SIG-M5 treated with dmso at 0.1 percent for 504 hours (cell line): ENCODE measurements around the gene PPP1R16B.

ENCODE experiments used
- DNase-seq: peaks from one replicate; lab custom pipeline; 2025; ENCODE audit not compliant: unreplicated experiment; lab: John Stamatoyannopoulos, UW

The PPP1R16B gene

DNA sequence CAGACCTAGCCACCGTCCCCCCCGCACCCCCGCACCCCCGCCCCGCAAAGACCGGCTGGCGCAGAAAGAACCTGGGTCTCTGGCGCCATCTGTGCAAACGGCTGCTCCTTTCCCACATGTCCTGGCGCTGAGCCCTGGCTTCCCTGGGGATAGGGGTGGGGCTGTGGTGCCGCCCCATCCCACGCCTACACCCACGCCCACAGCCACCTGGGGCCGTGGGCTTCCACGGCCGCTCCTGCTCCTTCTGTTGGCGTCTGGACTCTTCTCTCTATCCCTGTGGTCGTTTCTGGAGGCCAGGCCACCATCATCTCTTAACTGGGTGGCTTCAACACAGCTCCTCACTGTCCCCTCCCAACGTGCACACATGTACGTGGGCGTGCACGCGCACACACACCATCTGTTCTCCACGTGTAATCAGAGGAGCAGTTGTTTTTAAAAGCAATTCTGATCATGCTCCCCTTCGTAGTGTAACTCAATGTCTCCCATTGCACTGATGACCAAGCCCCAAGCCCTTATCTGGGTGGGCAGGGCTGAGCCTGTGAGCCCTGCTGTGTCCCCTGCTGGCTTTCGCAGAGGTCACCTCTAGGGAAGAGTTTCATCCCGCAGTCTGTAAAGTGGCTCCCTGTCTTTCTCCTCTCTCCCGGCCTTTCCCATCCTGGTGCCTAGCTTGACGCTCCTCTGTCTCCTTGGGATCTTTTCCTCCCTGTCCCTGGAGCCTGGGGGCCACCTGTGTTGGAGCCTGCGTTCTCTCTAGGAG is 88.8 kb downstream of the PPP1R16B start:
- no peak for DNase-seq

DNA sequence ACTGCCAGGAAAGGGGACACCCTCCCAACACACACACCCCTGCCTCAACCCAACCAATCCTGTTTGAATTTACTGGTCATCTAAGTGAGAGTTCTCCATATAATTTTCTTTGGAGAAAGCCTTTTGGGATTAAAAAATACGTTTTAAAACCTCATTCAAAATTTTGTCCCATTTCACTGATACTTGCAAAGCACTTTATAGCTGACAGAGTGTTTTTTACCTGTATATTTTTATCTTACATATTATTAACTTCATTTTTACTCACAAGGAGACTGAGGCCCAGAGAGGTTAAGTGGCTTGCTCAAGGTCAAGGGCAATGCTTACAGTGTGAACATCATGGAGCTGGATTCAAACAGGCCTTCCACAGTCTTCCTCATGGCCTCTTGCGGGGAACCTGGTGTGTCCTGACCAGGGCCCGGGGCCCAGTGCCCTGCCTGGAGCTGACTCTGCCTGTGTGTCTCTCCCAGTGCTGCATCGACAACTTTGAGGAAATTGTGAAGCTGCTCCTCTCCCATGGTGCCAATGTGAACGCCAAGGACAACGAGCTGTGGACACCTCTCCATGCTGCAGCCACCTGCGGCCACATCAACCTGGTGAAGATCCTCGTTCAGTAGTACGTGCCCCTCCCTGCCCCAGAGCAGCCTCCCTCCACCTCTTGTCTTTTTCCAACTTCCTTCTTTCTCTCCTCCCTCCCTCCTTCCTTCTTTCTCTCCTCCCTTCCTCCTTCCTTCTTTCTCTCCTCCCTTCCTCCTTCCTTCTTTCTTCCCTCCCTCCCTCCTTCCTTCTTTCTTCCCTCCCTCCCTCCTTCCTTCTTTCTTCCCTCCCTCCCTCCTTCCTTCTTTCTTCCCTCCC is 89.8 kb downstream of the PPP1R16B start:
- DNase-seq = no peak

DNA sequence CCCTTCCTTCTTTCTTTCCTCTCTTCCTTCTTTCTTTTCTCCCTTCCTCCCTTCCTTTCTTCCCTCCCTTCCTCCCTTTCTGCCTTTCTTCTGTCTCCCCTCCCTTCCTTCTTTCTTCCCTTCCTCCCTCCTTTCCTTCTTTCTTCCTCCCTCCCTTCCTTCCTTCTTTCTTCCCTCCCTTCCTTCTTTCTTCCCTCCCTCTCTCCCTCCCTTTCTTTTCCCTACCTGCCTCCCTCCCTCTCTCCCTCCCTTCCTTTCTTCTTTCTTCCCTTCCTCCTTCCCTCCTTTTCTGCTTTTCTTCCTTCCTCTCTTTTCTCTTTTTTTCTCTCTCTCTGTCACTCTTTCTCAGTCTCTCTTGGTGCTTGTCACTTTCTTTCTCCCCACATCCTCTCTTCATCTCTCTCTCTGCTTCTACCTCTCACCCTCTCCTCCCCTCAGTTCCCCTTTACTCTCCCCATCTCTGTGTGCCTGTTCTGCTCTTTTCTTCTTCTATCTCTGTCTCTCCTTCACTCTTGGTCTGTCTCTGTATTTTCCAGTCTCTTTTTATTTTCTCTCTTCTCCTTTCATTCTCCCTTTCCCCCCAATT is 90.6 kb downstream of the PPP1R16B start:
- no peak for DNase-seq

DNA sequence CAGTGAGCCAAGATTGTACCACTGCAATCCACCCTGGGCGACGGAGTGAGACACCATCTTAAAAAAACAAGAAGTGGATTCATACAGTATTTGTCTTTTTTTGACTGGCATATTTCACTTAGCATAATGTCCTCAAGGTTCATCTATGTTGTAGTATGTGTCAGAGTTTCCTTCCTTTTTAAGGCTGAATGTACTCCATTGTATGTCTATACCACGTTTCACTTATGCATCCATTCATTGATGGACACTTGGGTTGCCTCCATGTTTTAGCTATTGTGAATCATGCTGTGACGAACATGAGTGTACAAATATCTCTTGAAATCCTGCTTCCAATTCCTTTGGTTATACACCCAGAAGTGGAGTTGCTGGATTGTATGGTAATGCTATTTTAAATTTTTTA is 91.8 kb downstream of the PPP1R16B start:
- no peak for DNase-seq

DNA sequence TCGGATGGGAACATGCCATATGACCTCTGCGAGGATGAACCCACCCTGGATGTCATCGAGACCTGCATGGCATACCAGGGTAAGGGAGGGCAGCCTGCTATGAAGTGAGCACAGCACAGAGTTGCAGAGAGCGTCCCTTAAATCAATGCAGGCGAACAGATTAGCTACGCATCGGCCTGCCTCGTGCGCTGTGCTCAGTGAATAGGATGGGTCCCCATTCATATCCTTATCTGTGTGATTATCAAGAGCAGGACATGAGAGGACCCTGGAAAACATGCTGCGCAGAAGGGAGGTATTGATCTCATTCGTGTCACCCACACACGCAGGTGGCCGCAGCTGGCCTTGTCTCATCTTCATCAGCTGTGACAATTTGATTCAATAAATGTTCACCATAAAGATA is 95.1 kb downstream of the PPP1R16B start:
- DNase-seq = no peak

DNA sequence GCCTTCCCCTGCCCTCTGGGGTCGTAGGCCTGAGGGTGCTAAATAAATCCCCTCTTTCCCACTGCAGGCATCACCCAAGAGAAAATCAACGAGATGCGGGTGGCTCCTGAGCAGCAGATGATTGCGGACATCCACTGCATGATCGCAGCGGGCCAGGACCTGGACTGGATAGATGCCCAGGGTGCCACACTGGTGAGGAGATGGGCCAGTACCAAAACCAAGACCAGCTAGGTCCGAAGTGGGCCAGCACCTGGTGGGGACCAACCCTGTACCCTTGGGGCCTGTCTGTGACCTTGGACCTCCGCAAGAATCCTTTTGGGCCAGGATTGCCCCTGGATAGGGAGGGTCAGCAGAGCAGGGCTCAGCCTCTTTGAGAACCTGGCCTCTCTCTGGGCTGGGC is 97.1 kb downstream of the PPP1R16B start:
- DNase-seq = no peak

DNA sequence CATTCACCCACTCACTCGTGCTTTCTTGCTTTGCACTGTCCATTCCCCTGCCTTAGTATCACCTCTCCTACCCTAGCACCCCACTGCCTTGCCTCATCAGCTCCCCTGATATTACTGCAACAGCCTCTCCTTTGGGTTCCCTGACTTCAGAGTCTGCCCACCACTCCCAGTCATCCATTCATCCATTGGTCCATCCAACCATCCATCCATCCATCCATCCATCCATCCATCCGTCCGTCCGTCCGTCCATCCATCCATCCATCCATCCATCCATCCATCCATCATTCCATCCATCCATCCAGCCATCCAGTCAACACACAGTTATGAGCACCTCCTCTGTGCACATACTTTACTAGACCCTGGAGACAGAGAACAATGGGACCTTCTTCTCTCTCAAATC is 97.8 kb downstream of the PPP1R16B start:
- no peak for DNase-seq

DNA sequence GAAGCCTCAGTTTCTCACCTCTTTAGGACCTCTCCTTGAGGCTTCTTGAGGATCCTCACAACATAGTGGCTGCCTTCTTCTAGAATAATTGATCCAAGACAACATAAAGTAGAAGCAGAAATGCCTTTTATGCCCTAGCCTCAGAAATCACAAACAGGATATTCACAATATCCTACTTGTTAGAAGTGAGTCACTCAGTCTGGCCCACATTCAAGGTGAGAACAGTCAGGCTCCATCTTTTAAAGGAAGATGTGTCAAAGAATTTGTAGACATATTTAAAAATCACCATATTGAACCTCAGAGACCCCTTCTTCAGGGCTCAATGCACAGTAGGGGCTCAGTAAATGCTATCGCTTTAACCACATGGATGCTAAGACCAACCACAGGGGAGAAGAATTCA is 99.9 kb downstream of the PPP1R16B start:
- DNase-seq = no peak

DNA sequence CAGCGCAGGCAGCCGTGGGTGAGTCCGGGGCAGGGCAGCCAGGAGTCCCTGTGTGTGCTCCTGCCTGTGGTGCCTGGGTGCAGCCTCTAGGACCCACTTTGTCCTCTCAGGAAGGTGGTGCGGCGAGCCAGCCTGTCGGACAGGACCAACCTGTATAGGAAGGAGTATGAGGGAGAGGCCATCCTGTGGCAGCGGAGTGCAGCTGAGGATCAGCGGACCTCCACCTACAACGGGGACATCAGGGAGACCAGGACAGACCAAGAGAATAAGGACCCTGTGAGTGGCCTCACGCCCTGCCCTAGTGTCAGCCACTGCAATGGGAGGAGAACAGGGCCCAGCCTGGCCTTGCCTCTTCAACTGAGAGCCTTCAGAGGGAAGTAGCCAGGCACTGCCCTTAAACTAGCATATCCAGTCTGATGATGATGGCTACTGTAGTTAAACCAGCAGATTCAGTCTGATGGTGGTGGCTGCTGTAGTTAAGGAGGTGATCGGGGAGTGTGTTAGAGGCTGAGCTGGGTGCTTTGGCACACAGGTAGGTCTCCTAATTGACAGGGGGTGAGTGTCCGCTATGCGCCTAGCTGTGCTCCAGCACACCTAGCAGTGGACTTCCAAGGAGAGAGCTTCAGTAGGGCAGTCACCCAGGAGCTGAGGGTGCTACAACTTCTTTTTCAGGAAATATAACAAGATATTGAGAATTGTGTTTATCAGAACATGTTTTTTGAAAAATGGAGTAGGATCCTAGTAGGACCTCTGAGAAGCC is 102.6 kb downstream of the PPP1R16B start:
- DNase-seq = no peak

DNA sequence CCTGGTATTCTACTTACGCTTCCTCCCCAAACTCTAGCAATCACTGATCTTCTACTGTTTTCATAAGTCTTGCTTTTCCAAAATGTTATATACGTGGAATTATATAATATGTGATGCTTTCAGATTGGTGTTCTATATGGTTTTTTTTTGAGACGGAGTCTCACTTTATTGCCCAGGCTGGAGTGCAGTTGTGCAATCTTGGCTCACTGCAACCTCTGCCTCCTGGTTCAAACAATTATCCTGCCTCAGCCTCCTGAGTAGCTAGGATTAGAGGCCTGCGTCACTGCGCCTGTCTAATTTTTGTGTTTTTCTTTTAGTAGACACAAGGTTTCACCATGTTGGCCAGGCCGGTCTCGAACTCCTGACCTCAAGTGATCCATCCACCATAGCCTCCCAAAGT is 109.9 kb downstream of the PPP1R16B start:
- no peak for DNase-seq

DNA sequence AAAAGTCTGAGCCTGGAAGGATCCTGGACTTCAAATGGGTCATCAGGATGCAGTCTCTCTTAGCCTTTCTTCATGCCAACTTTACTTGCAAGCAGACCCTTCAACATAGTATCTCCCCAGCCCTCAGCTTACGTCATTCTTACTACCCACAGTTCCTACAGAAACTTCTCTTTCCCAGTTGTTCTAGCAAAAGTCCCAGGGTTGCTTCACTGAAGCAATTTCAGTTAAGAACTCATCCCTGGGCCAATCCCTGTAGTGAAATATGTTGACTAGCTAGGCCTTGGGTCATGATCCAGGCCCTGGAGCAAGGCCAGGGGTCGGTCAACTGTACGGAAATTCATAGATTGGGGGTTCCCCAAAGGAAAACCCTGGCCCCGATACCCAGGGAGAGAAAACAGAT is 112.2 kb downstream of the PPP1R16B start:
- DNase-seq = no peak

DNA sequence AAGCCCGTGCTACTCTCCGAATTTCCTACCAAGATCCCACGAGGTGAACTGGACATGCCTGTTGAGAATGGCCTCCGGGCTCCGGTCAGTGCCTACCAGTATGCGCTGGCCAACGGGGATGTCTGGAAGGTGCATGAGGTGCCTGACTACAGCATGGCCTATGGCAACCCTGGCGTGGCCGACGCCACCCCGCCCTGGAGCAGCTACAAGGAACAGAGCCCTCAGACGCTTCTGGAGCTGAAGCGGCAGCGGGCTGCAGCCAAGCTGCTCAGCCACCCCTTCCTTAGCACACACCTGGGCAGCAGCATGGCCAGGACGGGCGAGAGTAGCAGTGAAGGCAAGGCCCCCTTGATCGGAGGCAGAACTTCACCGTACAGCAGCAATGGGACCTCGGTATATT is 112.7 kb downstream of the PPP1R16B start:
- no peak for DNase-seq

DNA sequence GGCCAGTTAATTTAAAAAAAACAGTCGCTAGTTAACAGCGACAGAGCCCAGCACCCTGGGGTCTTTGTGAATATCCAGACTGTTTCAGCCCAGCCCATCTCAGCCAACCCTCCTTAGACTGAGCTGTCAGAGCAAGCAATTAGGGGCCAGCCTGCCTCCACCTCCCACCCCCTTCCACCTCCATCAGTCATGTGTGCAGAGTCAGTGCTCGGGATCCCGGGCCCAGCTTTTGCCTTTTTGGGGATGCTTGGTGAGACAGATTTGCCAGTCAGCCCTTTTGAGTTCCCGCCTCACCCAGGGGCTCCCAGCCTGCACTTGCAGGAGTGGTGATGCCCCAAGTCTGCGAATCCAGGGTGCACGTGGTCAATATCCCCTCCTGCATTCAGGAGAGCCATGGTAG is 114.2 kb downstream of the PPP1R16B start:
- DNase-seq = no peak

DNA sequence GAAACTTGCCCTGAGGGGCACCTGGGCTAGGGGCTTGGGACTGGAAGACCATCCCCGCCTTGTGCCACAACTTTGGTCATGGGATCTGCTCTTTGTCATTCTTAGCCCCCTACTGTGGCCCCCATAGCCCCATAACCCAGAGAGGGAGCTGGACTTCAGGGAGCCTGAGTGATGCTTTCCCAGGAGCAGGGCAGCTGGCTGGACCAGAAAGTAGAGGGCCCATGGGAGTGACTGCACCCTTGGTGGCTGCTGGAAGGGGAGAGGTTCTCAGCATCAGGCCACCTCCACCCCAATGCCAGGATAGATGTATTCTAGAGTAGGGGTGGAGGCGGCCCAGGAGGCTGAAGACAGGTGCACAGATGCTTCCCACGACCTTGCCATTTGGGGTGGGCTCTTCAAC is 114.9 kb downstream of the PPP1R16B start:
- no peak for DNase-seq

DNA sequence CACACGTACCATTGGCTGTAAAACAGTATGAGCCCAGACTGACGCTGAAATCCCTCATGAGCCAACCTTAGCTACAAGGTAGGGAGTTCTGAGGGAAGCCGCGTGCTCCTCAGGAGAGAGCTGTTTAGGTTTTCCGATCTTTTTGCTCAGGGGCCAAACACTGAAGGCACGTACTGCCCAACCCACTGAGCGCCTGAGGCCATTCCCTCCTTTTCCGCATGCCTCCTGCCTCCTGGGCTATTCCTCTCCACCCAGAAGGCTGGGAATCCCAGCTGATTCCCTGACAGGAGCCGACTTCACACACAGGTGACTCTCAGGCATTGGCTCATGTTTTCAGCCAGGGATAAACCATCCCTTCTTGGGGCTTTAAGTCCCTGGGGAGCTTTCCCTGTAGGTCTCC is 115.4 kb downstream of the PPP1R16B start:
- DNase-seq = no peak

DNA sequence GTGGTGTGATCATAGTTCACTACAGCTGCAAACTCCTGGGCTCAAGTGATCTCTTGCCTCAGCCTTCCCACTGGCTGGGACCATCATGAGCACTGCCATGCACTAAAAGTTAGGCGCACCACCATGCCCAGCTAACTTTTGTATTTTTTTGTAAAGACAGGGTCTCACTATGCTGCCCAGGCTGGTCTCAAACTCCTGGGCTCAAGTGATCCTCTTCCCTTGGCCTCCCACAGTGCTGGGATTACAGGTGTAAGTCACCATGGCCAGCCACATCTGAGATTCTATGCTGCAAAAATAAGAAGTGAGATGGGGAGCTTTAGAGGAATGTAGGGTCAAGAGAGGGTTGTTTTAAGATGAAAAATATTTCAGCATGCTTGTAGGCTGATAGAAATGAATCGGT is 119.2 kb downstream of the PPP1R16B start:
- no peak for DNase-seq

DNA sequence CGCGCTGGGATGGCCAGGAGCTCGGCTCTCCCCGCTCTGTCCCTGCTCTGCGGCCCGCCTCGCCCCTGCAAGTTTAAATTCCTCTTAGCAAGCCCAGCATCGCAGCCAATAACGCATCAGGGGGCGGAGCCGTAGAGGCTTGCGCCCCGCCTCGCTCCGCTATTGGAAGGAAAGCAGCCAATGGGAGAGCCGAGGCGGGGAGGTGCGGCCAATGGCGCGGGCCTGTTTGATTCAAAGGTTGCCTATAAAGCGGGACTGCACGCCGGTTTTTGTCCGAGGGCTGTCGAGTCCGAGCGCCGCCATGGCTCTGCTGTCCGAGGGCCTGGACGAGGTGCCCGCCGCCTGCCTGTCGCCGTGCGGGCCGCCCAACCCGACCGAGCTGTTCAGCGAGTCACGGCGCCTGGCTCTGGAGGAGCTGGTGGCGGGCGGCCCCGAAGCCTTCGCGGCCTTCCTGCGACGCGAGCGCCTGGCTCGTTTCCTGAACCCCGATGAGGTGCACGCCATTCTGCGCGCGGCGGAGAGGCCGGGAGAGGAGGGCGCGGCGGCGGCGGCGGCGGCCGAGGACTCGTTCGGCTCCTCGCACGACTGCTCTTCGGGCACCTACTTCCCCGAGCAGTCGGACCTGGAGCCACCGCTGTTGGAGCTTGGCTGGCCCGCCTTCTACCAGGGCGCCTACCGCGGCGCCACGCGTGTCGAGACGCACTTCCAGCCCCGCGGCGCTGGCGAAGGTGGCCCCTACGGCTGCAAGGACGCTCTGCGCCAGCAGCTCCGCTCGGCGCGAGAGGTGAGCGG is 120.8 kb downstream of the PPP1R16B start, which contains the start of gene FAM83D:
TSS of gene FAM83D (plus strand) at position 276 of the 792 bp plus-strand sequence. CDS start at position 302, 26 bp downstream.
- DNase-seq = peak; percentile 98

DNA sequence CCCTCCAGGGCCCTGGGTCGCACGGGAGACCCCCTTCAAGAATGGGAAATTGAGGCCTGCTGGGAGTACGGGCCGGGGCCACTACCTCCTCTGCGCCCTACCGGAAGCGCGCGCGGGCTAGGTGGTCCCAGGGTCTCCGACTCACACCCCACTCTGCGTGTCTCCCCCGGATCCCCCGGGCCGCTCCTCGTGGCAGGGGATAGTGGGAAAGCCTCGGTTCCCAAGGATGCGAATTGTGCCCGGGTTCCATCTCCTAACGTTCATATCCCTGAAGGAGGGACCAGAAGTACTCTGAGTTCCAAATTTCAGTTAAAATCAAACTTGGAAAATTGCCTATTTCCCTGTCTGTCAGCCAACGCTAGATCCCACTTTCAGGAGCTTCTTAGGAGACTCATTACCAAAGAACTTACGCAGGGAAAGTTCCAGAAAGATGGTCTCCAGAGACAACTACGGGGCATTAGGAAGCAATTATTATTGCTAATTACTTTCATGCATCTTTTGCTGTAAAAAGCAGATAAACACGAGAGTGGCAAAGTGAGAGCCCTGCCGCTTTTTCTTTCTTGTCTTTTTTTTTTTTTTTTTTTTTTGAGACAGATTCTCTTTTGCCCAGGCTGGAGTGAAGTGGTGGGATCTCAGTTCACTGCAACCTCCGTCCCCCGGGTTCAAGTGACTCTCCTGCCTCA is 121.6 kb downstream of the PPP1R16B start:
- no peak for DNase-seq

DNA sequence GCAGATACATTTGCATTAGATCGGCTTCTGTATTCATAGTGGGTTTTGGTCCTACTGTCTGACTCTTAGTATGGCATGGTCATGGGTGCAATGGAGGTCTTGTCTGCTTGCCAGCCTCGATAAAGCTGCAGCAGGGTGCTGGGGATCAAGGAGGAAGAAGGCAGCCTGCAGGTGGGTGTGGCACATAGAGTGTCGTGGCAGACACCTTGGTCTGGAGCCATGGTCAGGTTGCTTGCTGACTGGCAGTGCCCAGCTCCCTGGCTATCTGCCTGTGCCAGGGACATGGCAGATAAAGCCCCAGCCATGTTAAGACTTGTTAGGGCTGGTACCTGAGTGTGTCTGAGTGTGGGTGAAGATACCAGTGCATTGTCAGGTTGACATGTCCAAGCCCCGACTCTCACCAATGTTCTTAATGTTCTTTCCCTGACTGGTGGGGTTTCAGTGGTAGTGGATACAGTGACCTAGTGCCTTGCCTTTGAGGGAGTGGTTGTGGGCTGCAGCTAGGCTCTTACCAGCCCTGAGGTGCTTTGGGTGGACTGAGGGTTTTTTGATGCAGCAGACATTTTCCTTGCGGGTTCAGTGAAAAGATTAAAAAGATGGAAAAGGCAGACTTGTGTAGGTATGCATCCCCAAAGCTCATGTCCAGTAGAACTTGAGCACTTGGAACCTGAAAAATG is 122.5 kb downstream of the PPP1R16B start:
- peak; percentile 36 for DNase-seq
